Liver (tissue), 9 donors: ENCODE measurements around the gene DMD. TPM values are rescaled to one million over a fixed set of nuclear protein-coding genes. Genes with fewer than 3 reads are reported as not detected.

Experiments used
- DNase-seq: peaks from one replicate; pipeline ENCODE4 v3.0.0-alpha.2; 2017; ENCODE audit warnings: low spot score
- H3K27ac ChIP-seq, 2 donors: one replicate each; pipeline ENCODE4 v1.7.0; 2013; ENCODE audit warnings: inconsistent platforms in 2 of 2, low read length in 2 of 2, control low read depth in 1 of 2, low read depth in 1 of 2, mild to moderate bottlenecking in 1 of 2
- H3K27me3 ChIP-seq, 4 donors: one replicate each; pipeline versions ENCODE4 v1.6.1 to v1.7.0; 2013; ENCODE audit warnings: low read length in 3 of 4, inconsistent platforms in 1 of 4, mild to moderate bottlenecking in 1 of 4, moderate library complexity in 1 of 4; ENCODE audit not compliant: control insufficient read depth in 4 of 4, insufficient read depth in 4 of 4
- H3K36me3 ChIP-seq, 4 donors: one replicate each; pipeline versions ENCODE4 v1.6.1 to v1.7.0; 2013; ENCODE audit warnings: low read length in 3 of 4, mild to moderate bottlenecking in 3 of 4, low read depth in 1 of 4, moderate library complexity in 1 of 4; ENCODE audit not compliant: control insufficient read depth in 4 of 4, insufficient read depth in 3 of 4
- H3K4me1 ChIP-seq, 4 donors: one replicate each; pipeline versions ENCODE4 v1.6.1 to v1.7.0; 2013; ENCODE audit warnings: low read length in 3 of 4, mild to moderate bottlenecking in 3 of 4, moderate library complexity in 1 of 4; ENCODE audit not compliant: control insufficient read depth in 4 of 4, insufficient read depth in 4 of 4
- H3K4me3 ChIP-seq, 3 donors: one replicate each; pipeline versions ENCODE4 v1.6.1 to v1.7.0; 2013; ENCODE audit warnings: low read length in 3 of 3, control low read depth in 1 of 3, low read depth in 1 of 3, mild to moderate bottlenecking in 1 of 3
- H3K9ac ChIP-seq, 2 donors: one replicate each; pipeline ENCODE4 v1.7.0; 2013; ENCODE audit warnings: low read length in 2 of 2, mild to moderate bottlenecking in 2 of 2, moderate library complexity in 2 of 2, control low read depth in 1 of 2, low read depth in 1 of 2
- H3K9me3 ChIP-seq, 4 donors: one replicate each; pipeline versions ENCODE4 v1.6.1 to v1.7.0; 2013; ENCODE audit warnings: low read length in 3 of 4; ENCODE audit not compliant: control insufficient read depth in 4 of 4
- CTCF ChIP-seq: fragments of 150-350 bp; IDR thresholded peaks from 2 replicates; pipeline ENCODE4 v1.5.1; 2017; ENCODE audit warnings: improper control_type of control experiment, low read depth, low read length; ENCODE audit not compliant: missing input control
- FOXA1 ChIP-seq: IDR thresholded peaks from 2 replicates; pipeline ENCODE4 v1.6.1; 2016; ENCODE audit warnings: antibody characterized with exemption
- FOXA2 ChIP-seq: IDR thresholded peaks from 2 replicates; pipeline ENCODE4 v1.6.1; 2016; ENCODE audit warnings: antibody characterized with exemption
- GABPA ChIP-seq, 2 donors: IDR thresholded peaks in 1 of 2; conservative IDR thresholded peaks in 1 of 2; 2 replicates each; pipeline ENCODE4 v1.6.1; 2016; ENCODE audit warnings: antibody characterized with exemption in 2 of 2, mild to moderate bottlenecking in 1 of 2, moderate library complexity in 1 of 2
- HNF4A ChIP-seq, 2 donors: conservative IDR thresholded peaks; 2 replicates each; pipeline ENCODE4 v1.6.1; 2016; ENCODE audit warnings: antibody characterized with exemption in 2 of 2, mild to moderate bottlenecking in 2 of 2
- HNF4G ChIP-seq: IDR thresholded peaks from 2 replicates; pipeline ENCODE4 v1.6.1; 2016; ENCODE audit warnings: antibody characterized with exemption
- JUND ChIP-seq, 2 donors: IDR thresholded peaks; 2 replicates each; pipeline ENCODE4 v1.6.1; 2016; ENCODE audit warnings: antibody characterized with exemption in 2 of 2
- MAX ChIP-seq: IDR thresholded peaks from 2 replicates; pipeline ENCODE4 v1.6.1; 2016; ENCODE audit warnings: antibody characterized with exemption
- NR2F2 ChIP-seq: IDR thresholded peaks from 2 replicates; pipeline ENCODE4 v1.6.1; 2016; ENCODE audit warnings: antibody characterized with exemption
- RAD21 ChIP-seq, 2 donors: IDR thresholded peaks; 2 replicates each; pipeline ENCODE4 v1.6.1; 2016; ENCODE audit warnings: antibody characterized with exemption in 2 of 2, mild to moderate bottlenecking in 2 of 2
- REST ChIP-seq: IDR thresholded peaks from 2 replicates; pipeline ENCODE4 v1.6.1; 2016; ENCODE audit warnings: antibody characterized with exemption, mild to moderate bottlenecking
- RXRA ChIP-seq, 2 donors: IDR thresholded peaks; 2 replicates each; pipeline ENCODE4 v1.6.1; 2017 to 2018; ENCODE audit warnings: antibody characterized with exemption in 2 of 2, mild to moderate bottlenecking in 1 of 2
- SP1 ChIP-seq: IDR thresholded peaks from 2 replicates; pipeline ENCODE4 v1.6.1; 2018; ENCODE audit warnings: antibody characterized with exemption, mild to moderate bottlenecking
- TAF1 ChIP-seq: conservative IDR thresholded peaks from 2 replicates; pipeline ENCODE4 v1.6.1; 2016; ENCODE audit warnings: antibody characterized with exemption, mild to moderate bottlenecking
- YY1 ChIP-seq: IDR thresholded peaks from 2 replicates; pipeline ENCODE4 v1.6.1; 2016; ENCODE audit warnings: antibody characterized with exemption, mild to moderate bottlenecking
- ZBTB33 ChIP-seq: IDR thresholded peaks from 2 replicates; pipeline ENCODE4 v1.6.1; 2016; ENCODE audit warnings: antibody characterized with exemption
- WGBS: extraction: QIAGEN DNeasy Blood & Tissue Kit; methylation state at CpG from one replicate; pipeline ENCODE4 v1.1.7; 2013; 5-methylcytosine and 5-hydroxymethylcytosine counted together
- polyA plus RNA-seq, 2 donors: library from polyadenylated mRNA; stranded (reverse) in 1 of 2; unstranded in 1 of 2; fragments of 200-250 nt in 1 of 2; fragments of >200 nt in 1 of 2; fragmentation: Nextera tagmentation in 1 of 2; extraction: Ambion mirVana in 1 of 2; gene quantifications; one replicate each; pipeline versions ENCODE4 v1.2.1 to v1.2.3, GENCODE V29; 2013 to 2015
- total RNA-seq, 2 donors: library from RNA; depleted of rRNA; stranded (reverse); fragments of >200 nt; gene quantifications; one replicate each; pipeline ENCODE4 v1.2.3, GENCODE V29; 2014
- TF ChIP-seq, protein P1 (sequence below): IDR thresholded peaks from 2 replicates; pipeline ENCODE4 v1.6.1; 2016; ENCODE audit warnings: antibody characterized with exemption
- donor health status: healthy.
- donor health status: healthy.
- donor health status: healthy.
- donor health status: healthy.
- donor health status: healthy.

Gene DMD
- total and polyA plus RNA-seq, 4 donors = 14.6 to 61.9 (median 23.9) TPM

- Histone ChIP-seq H3K9me3 (peaks cover 0 to 2% (median 0%) of the 10 kb centered on the region in 4 donors), H3K4me3 (no peak overlapping the region), H3K27ac (no peak overlapping the region), H3K36me3 (no peaks in the 10 kb centered on the region), H3K27me3 (peaks cover 0 to 3% (median 0%) of the 10 kb centered on the region in 4 donors), H3K4me1 (no peaks in the 10 kb centered on the region), H3K9ac (no peak overlapping the region)
- DNase-seq = no peak
- 77% methylated on average over 2 of the region's 2 CpGs for WGBS
- TF ChIP-seq HNF4A (conservative IDR thresholded peaks at IDR 0.05) = no peak
- no peak for TF ChIP-seq CTCF
- no peak for TF ChIP-seq NR2F2
- TF ChIP-seq YY1 = no peak
- TF ChIP-seq SP1 = no peak
- TF ChIP-seq JUND (IDR thresholded peaks at IDR 0.05) = no peak
- no peak for TF ChIP-seq RAD21 (IDR thresholded peaks at IDR 0.05)
- TF ChIP-seq MAX = no peak
- TF ChIP-seq REST = no peak
- TF ChIP-seq TAF1 = no peak
- no peak for TF ChIP-seq FOXA1
- no peak for TF ChIP-seq HNF4G
- no peak for TF ChIP-seq FOXA2
- TF ChIP-seq, protein P1, sequence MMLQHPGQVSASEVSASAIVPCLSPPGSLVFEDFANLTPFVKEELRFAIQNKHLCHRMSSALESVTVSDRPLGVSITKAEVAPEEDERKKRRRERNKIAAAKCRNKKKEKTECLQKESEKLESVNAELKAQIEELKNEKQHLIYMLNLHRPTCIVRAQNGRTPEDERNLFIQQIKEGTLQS = no peak
- no peak for TF ChIP-seq ZBTB33
- no peak for TF ChIP-seq GABPA (IDR thresholded peaks at IDR 0.05 in 1 of 2, conservative IDR thresholded peaks at IDR 0.05 in 1 of 2)
These were observed 1618.0 kb downstream of the DMD start for GRCh38 chrX:31593353-31593752.

DNA sequence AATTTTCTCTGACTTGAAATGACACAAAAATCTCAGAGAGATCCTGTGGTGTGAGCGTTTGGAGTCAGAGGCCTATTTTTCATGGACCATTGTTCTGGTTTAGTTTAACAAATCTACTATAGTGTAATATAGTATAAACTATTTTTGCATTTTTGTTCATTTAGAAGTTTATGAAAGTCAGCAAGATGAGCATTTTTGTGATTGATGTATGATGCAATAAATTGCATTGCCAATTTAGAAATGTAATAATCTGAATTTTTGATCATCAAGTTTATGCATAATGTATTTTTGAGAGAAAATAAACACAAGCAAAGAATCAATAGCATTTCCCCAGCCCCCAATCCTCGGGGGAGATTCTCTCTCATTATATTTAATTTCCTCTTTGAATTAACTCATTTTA is 1620.0 kb downstream of the DMD start:
- no peak for DNase-seq
- Histone ChIP-seq H3K9me3 (peaks cover 0 to 2% (median 0%) of the 10 kb centered on the region in 4 donors), H3K4me1 (no peaks in the 10 kb centered on the region), H3K4me3 (no peak overlapping the region), H3K9ac (no peak overlapping the region), H3K27ac (no peak overlapping the region), H3K36me3 (no peaks in the 10 kb centered on the region), H3K27me3 (peaks cover 0 to 3% (median 0%) of the 10 kb centered on the region in 4 donors)
- 94% methylated on average over 2 of the region's 2 CpGs for WGBS
- TF ChIP-seq JUND (IDR thresholded peaks at IDR 0.05) (no peak), HNF4A (conservative IDR thresholded peaks at IDR 0.05) (no peak), RXRA (IDR thresholded peaks at IDR 0.05) (no peak), CTCF (no peak), TAF1 (no peak), RAD21 (IDR thresholded peaks at IDR 0.05) (no peak)
